Raji (cell line): ENCODE data around the gene AR.

Experiments
- POLR2A ChIP-seq: IDR thresholded peaks from 2 replicates; pipeline ENCODE4 v1.6.1; 2011; ENCODE audit warnings: low read depth, low read length, control low read depth; ENCODE audit not compliant: insufficient read depth

Gene AR

DNA sequence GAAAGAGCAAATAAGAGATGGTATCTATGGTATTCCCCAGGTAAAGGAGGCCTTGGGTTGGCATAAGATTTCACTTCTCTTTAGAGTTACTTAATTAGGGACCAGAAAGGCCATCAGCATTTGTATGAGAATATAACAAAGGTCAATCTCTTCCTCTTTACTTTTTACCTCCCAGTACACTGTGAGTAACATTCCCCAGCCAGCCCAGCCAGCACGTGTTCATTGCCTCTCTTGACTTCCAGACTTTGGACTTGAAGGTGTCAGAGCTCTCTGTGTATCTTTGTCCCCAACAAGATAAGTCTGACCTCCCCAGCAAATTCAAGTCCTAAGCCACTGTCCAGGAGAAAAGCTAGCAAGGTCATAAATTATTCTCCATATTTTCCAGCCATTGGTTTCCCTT, 110.5 kb downstream of the AR start:
- no peak for TF ChIP-seq POLR2A

DNA sequence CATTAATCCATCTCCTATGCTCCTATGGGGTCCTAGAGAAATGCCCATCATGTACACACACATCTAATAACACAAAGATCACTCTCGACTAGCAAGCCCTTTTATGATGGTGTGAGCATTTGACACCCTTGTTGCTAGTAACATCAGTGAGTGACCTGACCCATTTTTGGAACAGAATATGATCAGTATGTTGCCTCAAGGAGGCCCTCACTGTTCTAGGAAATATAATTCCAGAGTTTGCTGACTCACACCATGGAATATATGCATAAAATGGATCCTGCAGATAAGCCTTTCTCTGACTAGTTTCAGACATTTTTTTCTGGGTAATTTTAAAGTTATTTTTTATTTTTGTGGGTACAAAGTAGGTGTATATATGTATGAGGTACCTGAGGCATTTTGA, 121.8 kb downstream of the AR start:
- no peak for TF ChIP-seq POLR2A

DNA sequence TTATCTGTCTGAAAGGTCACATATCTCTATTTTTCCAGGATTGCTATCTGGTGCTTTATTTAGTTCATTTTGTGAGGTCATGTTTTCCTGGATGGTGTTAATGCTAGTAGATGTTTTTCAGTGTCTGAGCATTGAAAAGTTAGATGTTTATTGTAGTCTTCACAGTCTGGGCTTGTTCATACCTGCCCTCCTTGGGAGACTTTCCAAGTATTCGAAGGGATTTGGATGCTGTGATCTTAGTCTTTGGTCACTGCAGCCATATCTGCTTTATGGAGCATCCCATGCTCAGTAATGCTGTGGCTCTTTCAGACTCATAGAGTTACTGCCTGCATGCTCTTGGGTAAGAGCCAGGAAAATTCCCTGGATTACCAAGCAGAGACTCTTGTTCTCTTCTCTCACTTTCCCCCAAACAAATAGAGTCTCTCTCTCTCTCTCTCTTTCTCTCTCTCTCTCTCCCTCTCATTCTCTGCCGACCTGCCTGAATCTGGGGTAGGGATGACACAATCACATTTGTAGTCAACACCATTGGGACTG, 130.0 kb downstream of the AR start:
- no peak for TF ChIP-seq POLR2A

DNA sequence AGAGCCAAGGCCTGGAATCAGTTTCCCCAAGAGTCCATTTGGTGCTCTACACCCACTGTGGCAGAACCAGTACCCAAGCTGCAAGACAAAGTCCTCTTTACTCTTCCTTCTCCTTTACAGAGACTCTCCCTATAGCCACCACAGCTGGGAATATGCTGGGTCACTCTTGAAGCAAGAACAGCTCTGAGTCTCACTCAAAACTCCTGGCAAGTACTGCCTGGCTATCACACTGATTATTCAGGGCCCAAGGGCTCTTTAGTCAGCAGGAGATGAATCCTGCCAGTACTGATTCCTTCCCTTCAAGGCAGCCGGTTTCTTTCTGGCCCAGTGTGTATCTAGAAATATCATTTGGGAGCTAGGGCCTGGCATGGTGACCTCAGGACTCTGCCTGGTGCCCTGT, 130.9 kb downstream of the AR start:
- no peak for TF ChIP-seq POLR2A

DNA sequence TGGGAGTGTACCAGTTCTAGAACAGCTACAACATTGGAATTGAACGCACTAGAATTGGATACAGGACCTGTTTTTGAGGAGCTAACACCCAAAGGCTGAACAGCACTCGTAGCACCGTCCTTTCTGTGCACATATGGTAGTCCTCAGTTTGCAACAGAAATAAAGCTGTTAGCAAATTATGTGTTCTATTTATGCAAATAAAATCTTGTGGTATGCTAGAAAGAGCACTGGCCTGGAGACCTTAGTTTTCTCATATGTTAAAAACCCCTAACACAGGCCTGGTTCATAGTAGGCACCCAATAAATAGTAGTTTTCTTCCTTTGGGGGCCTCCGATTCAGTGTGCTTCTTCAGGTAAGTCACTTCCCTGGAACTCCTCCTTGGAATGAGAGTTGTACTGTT, 140.3 kb downstream of the AR start:
- TF ChIP-seq POLR2A, result no peak

DNA sequence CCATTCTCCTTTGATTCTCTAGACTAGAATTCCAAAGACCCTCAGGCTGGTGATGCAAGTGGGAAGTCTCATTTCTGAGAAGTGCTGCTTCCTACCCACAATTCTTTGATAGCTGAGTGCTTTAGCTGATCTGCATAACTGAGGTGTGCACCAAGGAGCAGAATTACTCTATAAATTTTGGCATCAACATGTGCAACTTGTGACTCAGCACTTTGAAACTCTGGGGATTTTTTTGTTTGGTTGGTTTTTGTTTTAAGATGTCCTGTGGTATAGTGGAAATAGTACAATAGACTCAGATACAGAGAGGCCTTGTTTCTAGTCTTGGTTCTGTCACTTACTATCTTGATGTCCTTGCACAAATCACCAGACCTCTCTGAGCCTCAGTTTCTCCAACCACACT, 148.4 kb downstream of the AR start:
- no peak for TF ChIP-seq POLR2A

DNA sequence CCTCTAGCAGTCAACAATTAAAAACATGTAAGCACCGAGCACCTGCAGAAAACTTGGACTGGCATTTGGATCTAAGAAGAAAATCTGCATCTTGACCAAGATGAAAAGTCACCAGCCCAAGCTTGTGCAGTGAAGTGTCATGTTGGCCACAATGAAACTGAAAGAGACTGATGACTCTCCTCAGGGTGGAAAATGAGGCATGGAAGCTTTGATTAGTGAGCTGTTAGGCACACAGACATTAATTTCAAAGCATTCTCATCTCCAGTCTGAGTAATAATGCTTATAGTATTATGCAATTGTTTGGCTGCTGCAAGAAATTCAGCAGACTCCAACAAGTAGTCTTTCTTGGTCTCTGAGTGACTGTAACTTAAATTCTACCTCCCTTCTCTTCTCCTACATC, 150.1 kb downstream of the AR start:
- TF ChIP-seq POLR2A, result no peak

DNA sequence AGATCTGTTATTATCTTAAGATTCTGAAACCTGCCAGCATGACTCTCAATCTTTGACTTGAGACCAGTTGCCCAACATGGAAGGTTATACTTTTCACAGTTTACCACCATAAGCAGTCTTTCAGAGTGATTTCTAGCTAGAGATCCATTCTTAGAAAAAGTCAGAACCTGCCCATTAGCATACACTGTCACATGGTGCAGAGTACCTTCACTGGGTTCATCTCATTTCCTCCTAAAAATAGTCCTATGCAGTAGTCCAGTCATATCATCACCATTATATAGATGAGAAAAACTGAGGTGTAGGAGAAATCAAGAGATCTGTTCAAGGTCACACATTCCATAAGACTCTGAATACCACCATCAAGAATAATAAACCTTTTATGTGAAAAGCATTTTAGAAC, 153.6 kb downstream of the AR start:
- TF ChIP-seq POLR2A, result no peak

DNA sequence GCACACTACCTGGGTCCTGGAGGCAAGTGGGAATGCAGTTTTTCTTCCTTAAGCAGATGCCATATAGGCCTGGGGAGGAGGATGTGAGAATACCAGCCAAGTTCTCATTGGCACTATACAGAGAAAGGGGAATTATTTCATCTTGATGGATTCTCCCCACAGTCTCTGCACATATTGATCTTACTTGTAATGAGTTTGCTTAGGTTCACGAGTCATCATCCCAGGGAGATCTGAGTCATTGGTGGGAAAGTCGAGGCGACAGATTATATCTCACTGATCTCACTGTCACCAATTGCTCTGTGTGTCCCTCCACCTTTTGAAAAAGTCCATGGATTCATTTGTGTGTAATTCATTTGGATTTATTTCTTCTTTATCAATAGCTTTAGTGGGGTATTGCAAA, 156.8 kb downstream of the AR start:
- no peak for TF ChIP-seq POLR2A

DNA sequence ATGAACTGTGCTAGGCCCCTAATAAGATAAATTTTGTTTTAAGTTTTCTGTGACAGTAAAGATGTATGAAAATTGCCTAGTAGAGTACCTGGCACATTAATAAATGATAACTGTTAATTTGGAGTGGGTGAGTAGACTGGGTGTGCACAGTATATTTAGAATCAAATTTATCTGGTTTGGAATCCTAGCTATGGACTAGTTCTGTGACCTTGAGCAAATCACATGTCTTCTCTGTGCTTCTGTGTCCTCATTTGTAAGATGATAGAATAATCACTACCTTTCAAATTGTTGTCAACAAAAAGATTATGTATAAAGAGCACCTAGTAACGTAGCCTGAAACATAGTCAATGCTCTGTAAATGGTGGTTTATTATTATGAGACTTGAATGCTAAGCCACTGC, 170.2 kb downstream of the AR start:
- no peak for TF ChIP-seq POLR2A

DNA sequence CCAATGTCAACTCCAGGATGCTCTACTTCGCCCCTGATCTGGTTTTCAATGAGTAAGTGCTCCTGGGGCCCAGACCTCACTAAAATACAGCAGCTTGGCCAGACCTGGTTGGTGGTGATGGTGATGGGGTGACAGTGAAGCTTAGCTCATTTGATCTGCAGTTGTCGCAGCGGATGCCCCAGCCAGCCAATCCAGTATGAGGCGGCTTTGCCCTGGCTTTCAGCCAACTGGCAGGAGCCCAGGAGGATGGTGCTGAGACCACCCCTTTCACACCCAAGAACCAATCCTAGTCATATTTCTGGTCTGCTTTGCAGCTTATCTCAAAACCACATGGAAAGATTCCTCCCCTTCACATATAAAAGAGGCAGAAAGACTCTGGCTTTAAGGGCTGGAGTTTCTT, 173.8 kb downstream of the AR start:
- TF ChIP-seq POLR2A, result no peak

DNA sequence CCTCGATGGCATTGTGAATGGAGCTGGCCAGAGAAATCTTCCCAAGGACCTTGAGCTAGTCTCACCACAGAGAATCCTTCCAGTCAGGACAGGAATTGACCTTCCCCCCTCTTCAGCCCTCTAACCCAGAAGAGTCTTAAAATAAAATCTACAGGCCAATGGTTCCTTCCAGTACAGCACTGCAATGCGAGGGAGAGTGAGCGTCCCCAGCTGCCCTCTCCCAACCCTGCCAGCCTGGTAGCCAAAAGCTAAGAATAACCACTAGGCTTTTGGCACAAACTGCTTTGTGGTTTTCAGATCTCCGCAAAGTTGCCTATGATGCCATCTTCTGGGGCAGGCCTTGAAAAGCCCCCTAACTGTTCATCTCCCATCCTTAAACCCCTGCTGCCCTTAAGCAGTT, 175.1 kb downstream of the AR start:
- TF ChIP-seq POLR2A, result no peak

DNA sequence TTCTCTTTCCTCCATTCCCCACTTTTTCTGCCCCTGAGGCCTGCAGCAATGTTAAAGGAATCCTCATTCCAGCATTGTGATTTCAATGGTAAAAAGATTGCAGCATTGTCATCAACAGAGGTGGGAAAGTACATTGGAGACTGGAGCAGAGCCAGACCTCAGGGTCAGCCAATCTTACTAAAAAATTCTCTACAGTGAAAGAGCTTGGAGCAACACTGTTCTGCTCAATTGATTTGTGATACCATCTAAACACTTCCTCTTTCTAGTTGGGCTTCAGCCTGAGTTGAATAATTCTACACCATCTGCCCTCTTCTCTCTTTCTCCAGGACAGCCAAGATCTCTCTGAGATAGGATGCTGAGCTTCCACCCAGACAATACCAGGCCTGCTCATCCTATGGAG, 176.5 kb downstream of the AR start:
- no peak for TF ChIP-seq POLR2A

DNA sequence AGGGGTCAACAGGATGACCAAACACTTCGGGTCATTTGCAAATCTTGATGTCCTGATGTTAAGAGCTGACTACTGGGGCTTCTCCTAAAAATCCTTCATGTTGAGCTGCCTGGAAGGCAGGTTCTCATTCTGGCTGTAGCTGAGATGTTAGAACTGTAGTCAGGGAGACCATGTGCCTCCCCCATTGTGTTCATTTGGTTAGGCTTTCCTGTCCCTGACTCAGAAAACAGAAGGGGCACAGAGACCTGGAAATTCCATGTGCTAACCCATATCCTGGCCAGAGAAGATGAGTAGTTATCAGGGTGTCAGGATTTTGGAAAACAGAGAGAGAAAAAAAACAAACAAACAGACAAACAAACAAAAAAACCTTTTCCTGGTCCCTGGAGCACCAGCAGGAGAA, 177.5 kb downstream of the AR start:
- TF ChIP-seq POLR2A, result no peak

DNA sequence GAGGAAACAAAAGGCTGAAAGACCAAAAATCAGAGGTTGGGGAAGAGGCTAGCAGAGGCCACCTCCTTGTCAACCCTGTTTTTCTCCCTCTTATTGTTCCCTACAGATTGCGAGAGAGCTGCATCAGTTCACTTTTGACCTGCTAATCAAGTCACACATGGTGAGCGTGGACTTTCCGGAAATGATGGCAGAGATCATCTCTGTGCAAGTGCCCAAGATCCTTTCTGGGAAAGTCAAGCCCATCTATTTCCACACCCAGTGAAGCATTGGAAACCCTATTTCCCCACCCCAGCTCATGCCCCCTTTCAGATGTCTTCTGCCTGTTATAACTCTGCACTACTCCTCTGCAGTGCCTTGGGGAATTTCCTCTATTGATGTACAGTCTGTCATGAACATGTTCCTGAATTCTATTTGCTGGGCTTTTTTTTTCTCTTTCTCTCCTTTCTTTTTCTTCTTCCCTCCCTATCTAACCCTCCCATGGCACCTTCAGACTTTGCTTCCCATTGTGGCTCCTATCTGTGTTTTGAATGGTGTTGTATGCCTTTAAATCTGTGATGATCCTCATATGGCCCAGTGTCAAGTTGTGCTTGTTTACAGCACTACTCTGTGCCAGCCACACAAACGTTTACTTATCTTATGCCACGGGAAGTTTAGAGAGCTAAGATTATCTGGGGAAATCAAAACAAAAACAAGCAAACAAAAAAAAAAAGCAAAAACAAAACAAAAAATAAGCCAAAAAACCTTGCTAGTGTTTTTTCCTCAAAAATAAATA, 179.9 kb downstream of the AR start:
- no peak for TF ChIP-seq POLR2A

DNA sequence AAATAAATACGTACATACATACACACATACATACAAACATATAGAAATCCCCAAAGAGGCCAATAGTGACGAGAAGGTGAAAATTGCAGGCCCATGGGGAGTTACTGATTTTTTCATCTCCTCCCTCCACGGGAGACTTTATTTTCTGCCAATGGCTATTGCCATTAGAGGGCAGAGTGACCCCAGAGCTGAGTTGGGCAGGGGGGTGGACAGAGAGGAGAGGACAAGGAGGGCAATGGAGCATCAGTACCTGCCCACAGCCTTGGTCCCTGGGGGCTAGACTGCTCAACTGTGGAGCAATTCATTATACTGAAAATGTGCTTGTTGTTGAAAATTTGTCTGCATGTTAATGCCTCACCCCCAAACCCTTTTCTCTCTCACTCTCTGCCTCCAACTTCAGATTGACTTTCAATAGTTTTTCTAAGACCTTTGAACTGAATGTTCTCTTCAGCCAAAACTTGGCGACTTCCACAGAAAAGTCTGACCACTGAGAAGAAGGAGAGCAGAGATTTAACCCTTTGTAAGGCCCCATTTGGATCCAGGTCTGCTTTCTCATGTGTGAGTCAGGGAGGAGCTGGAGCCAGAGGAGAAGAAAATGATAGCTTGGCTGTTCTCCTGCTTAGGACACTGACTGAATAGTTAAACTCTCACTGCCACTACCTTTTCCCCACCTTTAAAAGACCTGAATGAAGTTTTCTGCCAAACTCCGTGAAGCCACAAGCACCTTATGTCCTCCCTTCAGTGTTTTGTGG, 180.7 kb downstream of the AR start:
- TF ChIP-seq POLR2A, result no peak
